ELR (cell line): ENCODE data around the gene GMCL2.
"Not testable (repeated sequence)": the region's sequence is repeated elsewhere in the genome, so short reads cannot be mapped to it uniquely, and the experiment has no call there.

ENCODE experiments used
- DNase-seq: peaks from one replicate; pipeline ENCODE4 v3.0.0-alpha.2; 2015; ENCODE audit warnings: low read depth

The GMCL2 gene

DNA sequence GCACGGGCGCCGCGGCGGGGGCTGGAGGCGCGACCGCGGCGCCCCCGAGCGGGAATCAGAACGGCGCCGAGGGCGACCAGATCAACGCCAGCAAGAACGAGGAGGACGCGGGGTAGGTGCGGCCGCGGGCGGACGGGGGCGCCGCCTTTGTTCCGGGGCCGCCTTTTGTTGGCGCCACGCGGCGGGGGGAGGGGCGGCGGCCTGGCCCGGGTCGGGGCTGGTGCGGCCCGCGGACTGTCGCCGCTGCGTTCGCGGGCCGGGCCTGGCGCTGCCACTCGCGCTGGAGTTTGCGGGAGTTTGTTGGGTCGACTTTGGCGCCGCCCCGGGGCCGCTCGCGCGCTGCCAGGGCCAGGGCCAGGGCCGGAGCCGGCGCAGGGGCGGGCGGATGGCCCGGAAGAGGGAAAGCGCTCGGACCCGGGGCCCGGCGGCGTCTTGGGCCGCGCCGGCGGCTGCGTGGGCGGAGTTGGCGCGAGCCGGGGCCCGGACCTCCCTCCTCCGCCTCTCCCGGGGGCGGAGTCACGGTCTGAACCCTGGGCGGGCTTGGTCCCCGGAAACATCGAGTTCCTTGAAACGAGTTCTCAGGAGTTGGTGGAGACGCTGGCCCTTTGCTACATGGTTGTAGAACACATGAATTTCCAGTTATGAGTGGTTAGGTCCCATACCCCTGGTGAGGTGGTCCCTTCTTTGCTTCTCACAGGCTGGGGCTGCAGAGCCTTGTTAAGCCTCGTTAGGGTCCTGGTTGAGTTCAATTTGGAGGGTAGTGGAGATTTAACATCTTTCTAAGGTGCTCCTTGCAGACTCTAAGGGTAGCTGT, 18.0 kb upstream of the GMCL2 start:
- DNase-seq, result peak; percentile 86

DNA sequence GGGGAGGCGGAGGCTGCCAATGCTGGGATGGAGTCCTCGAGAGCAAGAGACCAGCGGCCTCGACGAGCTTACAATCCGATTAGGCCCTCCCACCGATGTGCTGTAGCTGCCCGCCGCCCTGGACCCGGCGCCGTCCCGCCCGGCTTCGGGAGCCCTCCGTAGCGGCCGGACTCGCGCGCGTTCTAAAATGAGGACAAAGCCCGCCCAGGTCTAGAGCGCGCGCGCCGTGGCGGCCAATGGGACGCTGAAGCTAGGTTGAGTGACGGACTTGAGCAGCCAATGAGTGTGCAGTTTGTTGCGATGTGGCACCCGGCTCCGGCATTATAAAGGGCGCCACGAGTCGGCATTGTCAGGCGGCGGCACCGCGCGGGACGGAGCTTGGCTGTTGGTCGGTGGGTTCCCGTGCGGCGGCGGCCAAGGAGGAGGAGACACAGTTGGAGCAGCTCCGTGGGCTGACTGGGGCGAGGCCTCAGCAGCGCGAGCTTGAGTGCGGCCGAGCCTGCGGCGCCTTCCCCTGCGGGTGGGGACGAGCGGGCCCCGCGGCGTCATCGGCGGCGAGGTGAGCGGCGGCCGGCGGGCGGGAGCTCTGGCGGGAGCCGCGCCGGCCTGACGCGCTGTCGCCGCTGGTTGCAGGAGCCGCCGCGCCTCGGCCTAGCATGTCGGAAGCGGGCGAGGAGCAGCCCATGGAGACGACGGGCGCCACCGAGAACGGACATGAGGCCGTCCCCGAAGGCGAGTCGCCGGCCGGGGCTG, 17.2 kb upstream of the GMCL2 start, which contains the start of gene HNRNPAB:
Gene HNRNPAB (plus strand): TSS at position 352 of the 753 bp plus-strand sequence. CDS start 305 bp downstream, at position 657.
- peak; percentile 97 for DNase-seq

DNA sequence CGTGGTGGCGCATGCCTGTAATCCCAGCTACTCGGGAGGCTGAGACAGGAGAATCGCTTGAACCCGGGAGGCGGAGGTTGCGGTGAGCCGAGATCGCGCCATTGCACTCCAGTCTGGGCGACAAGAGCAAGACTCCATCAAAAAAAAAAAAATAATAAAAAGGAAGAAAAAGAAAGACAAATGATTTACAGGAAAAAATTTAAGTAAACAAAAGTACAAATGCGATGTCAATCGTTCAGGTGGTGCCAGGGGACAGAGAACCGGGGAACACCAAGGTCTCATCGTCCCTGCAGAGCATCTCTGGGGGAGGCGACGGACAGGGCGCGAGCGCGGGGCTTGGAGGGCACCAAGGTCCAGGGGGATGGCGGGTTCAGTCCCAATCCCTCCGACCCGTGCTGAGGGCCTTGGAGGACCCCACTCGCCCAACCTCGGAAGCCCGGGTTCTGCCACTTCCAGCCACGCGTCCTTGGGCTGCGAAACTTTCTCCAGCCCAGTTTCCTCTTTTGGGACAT, 16.6 kb upstream of the GMCL2 start:
- no peak for DNase-seq

- DNase-seq, result no peak
These were observed 15.4 kb upstream of the GMCL2 start for GRCh38 chr5:178202541-178202940.

- DNase-seq, result peak; percentile 33
These were observed 14.7 kb upstream of the GMCL2 start for GRCh38 chr5:178201927-178202235.

- DNase-seq, result peak; percentile 59
These were observed 14.2 kb upstream of the GMCL2 start for GRCh38 chr5:178201221-178201926.

DNA sequence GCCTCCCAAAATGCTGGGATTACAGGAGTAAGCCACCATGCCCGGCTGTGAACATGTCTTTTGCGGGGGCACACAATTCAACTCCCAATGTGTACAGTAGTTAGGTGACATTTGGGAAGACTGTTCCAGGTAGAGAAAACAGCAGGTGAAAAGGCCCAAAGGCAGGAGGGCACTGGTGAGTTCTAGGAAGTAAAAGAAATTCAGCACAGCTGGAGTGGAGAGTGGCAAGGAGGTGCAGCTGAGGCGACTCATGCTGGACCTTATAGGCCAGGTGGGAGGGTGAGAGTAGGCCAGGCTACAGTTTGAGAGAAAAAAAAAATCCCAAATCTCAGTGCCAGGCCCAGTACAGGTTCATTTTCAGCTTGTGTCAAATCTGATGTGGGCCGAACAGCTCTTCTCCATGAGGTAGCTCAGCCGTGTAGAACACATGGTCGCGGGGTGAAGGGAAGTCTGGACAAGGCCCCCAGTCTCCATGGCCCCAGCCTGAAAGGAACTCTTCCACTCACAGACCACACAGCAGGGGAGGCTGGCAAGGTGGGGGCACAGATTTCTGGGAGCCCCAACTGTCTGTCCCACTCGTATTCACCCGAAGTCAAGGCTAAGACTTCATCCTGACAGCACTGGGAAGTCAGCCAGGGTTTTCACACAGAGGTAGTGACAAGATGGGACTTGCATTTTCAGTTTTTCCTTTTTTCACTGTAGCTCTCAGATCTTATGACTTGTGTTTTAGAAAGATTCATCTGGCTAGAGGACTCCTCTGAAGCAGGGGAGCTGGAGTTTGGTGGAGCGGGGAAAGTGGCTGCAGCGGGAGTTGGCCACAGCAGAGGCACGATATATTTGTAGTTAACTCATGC, 12.6 kb upstream of the GMCL2 start:
- no peak for DNase-seq

DNA sequence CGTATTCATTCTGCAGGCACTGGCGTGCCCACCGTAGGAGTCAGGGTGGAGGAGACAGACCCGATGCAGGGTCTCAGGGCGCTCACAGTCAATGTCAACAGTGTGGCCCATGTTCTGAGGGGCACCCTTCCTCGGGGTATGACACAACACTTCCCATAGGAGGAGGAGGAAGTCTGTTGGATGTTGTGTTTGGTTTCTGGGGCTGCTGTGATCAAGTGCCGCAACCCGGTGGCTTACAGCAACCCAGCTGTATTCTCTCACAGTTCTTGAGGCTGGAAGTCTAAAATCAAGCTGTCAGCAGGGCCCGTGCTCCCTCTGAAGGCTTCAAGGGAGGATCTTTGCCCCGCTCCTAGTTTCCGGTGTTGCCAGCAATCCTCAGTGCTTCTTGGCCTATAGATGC, 11.5 kb upstream of the GMCL2 start:
- no peak for DNase-seq

DNA sequence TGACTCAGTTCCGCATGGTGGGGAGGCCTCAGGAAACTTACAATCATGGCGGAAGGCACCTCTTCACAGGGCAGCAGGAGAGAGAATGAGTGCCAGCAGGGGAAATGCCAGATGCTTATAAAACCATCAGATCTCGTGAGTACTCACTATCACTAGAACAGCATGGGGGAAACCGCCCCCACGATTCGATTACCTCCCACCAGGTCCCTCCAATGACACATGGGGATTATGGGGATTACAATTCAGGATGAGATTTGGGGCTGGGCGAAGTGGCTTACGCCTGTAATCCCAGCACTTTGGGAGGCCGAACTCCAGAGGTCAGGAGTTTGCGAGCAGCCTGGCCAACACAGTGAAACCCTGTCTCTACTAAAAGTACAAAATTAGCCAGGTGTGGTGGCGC, 11.0 kb upstream of the GMCL2 start:
- DNase-seq, result not testable (repeated sequence)

GRCh38 chr5:178196986-178197385, 9.8 kb upstream of the GMCL2 start:
- peak; percentile 30 for DNase-seq

DNA sequence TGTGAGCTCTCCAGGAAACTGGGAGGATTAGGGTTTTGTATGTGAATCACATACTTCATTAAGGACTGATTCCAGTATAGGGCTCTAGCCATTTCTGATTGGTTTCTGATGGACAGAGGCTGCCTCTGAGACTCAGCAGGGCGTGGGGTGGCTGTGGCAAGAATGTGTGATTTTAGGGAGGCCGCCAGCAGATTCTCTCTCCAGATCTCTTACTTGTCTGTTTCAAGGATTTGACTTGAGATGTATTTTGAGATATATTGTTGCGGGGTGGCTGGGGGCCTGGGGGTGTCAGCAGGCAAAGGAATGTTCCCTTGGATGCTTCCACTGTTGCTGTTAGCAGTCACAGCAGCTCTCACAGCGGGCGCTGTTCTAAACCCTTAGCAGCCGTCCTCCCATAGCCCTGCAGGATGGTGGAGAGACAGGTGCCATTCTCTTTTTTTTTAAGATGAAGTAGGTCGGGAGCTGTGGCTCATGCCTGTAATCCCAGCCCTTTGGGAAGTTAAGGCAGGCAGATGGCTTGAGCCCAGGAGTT, 9.2 kb upstream of the GMCL2 start:
- DNase-seq, result no peak

DNA sequence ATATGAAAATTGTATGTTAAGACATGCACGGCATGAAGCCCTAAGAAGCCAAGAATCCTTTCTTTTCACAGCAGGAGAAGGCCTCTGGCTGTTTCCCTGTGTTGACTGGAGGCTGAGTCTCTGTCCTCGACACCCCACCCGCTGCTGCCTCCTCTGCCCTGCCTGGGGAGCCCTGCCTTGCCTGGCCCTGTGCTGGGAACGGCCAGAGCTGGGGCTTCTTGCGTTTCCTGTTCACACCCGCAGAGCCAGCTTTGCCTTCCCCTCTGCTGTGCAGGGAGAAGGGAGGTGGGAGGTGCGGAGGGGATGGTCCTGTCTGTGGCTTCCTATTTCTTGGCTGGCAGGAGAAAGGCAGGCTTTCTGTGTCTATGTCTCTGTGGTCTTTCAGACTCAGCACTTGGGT, 6.9 kb upstream of the GMCL2 start:
- no peak for DNase-seq

GRCh38 chr5:178193251-178193809, 6.2 kb upstream of the GMCL2 start:
- no peak for DNase-seq

- DNase-seq, result no peak
These were observed 5.6 kb upstream of the GMCL2 start for GRCh38 chr5:178192787-178193186.

DNA sequence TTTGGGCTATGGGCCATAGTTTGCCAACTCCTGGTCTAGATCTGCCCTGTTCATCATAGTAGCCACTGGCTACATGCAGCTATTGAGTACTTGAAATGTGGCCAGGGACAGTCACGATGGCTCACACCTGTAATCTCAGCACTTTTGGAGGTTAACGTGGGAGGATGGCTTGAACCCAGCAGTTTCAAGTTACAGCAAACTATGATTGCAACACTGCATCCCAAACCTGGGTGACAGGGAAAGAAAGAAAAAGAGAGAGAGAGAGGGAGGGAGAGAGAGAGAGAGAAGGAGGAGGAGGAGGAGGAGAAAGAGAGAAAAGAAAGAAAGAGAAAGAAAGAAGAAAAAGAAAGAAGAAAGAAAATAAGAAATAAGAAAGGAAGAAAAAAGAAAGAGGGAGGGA, 5.1 kb upstream of the GMCL2 start:
- no peak for DNase-seq

GRCh38 chr5:178191661-178192060, 4.5 kb upstream of the GMCL2 start:
- DNase-seq, result no peak

DNA sequence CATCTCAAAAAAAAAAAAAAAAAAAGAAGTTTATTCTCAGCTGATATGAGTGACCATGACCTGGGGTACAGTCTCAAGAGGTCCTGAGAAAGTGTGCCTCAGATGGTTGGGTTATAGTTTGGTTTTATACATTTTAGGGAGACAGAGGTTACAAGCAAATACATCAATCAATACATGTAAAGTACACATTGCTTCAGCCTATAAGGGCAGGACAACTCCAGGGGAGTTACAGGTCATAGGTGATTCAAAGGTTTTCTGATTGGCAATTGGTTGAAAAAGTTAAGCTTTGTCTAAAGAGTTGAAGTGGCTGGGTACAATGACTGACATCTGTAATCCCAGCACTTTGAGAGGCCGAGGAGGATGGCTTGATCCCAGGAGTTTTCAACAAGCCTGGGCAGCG, 2.3 kb upstream of the GMCL2 start:
- DNase-seq, result no peak

GRCh38 chr5:178186427-178186826, 744 bp downstream of the GMCL2 start:
- peak; percentile 34 for DNase-seq

GRCh38 chr5:178182158-178182876, 4.9 kb downstream of the GMCL2 start:
- DNase-seq, result no peak

- DNase-seq, result no peak
These were observed 6.9 kb downstream of the GMCL2 start for GRCh38 chr5:178180141-178180863.
